Vagina (tissue), 2 donors: ENCODE measurements around the gene MGAT5. TPM values are rescaled to one million over a fixed set of nuclear protein-coding genes. Genes with fewer than 3 reads are reported as not detected.

Source experiments
- DNase-seq, 2 donors: peaks; one replicate each; pipeline ENCODE4 v3.0.0-alpha.2; 2017; ENCODE audit errors: extremely low spot score in 2 of 2
- H3K27ac ChIP-seq: fragments of 200-600 bp; sonication (generic); one replicate; pipeline ENCODE4 v1.5.1; 2019
- H3K27me3 ChIP-seq: fragments of 200-600 bp; sonication (generic); one replicate; pipeline ENCODE4 v1.5.1; 2019
- H3K36me3 ChIP-seq, 2 donors: fragments of 200-600 bp; sonication (generic); one replicate each; pipeline ENCODE4 v1.5.1; 2017 to 2019
- H3K4me1 ChIP-seq: fragments of 200-600 bp; sonication (generic); one replicate; pipeline ENCODE4 v1.5.1; 2019
- H3K4me3 ChIP-seq, 2 donors: fragments of 200-600 bp; sonication (generic); 1 replicate in 1 of 2; 2 replicates in 1 of 2; pipeline ENCODE4 v1.5.1; 2016 to 2019
- H3K9me3 ChIP-seq: fragments of 200-600 bp; sonication (generic); one replicate; pipeline ENCODE4 v1.5.1; 2019
- POLR2A ChIP-seq, 2 donors: fragments of 450-650 bp; IDR thresholded peaks; one replicate each; pipeline ENCODE4 v1.6.1; 2017; ENCODE audit warnings: antibody characterized with exemption in 2 of 2, mild to moderate bottlenecking in 2 of 2, moderate library complexity in 2 of 2
- POLR2AphosphoS5 ChIP-seq, 2 donors: sonication (generic); formaldehyde crosslinking; IDR thresholded peaks; one replicate each; pipeline ENCODE4 v1.9.0; 2017; ENCODE audit warnings: antibody characterized with exemption in 2 of 2, mild to moderate bottlenecking in 2 of 2, low read depth in 1 of 2; ENCODE audit not compliant: insufficient read depth in 1 of 2
- intact Hi-C: fragments of 100-400 bp; cut with DNase I; formaldehyde crosslinking; loops from one replicate; pipeline ENCODE4 v1.15.1; 2023
- total RNA-seq: library from RNA; depleted of rRNA; stranded (reverse); fragments of >200 nt; gene quantifications from one replicate; pipeline ENCODE4 v1.2.3, GENCODE V29; 2016
- TF ChIP-seq, protein P1 (sequence below), 3 experiments: fragments of 450-650 bp in 2 of 3; fragments of 200-600 bp in 1 of 3; sonication (generic) in 1 of 3; IDR thresholded peaks; one replicate each; pipeline ENCODE4 v1.5.1; 2017 to 2019; ENCODE audit warnings: antibody characterized with exemption in 3 of 3, mild to moderate bottlenecking in 2 of 3, moderate library complexity in 2 of 3

Gene MGAT5
- total RNA-seq, 1 donor from 2014 or later: 16.7 TPM

DNA sequence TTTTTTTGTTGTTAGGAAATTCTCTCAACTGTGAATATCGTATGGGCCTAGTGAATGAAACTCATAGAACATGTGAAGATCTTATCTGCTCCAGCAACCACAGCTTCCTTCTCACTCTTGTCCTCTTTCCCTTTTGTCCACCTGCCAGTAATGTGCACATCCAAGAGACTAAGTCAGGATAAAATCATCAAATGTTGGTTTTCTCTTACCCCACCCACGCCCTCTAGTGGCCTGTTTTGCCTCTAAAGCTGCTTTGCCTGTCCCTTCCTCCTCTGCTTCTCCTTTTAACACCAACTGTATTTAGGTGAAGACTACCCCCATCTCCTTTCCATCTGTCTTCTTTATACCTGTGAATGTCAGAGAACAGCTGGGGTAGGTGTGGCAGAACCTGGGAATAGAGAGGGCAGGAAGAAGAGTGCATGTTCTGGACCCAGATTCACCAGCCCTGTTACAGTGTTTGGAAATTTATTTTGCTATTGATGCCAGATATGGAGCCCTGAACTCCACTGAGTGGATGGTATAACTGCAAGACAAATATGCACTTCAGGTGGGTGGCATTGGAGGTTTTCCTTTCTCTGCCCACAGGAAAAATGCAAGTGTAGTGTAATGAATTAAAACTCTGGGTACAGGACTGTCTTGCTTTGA lies 8.4 kb upstream of the MGAT5 start:
- Histone ChIP-seq H3K27ac (no peak overlapping the region), H3K36me3 (no peaks in the 10 kb centered on the region), H3K27me3 (no peaks in the 10 kb centered on the region), H3K4me1 (peaks cover 14% of the 10 kb centered on the region), H3K4me3 (no peak overlapping the region), H3K9me3 (no peaks in the 10 kb centered on the region)
- no peak for TF ChIP-seq POLR2A (IDR thresholded peaks at IDR 0.05)
- TF ChIP-seq, protein P1, sequence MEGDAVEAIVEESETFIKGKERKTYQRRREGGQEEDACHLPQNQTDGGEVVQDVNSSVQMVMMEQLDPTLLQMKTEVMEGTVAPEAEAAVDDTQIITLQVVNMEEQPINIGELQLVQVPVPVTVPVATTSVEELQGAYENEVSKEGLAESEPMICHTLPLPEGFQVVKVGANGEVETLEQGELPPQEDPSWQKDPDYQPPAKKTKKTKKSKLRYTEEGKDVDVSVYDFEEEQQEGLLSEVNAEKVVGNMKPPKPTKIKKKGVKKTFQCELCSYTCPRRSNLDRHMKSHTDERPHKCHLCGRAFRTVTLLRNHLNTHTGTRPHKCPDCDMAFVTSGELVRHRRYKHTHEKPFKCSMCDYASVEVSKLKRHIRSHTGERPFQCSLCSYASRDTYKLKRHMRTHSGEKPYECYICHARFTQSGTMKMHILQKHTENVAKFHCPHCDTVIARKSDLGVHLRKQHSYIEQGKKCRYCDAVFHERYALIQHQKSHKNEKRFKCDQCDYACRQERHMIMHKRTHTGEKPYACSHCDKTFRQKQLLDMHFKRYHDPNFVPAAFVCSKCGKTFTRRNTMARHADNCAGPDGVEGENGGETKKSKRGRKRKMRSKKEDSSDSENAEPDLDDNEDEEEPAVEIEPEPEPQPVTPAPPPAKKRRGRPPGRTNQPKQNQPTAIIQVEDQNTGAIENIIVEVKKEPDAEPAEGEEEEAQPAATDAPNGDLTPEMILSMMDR (IDR thresholded peaks at IDR 0.05): peak in 2 of 3 experiments; percentile 5 to 43
- DNase-seq: no peak
- intact Hi-C loops: loop anchor here (5.0 kb wide), 1 partner anchor 128 kb away; no protein-coding TSS in a partner anchor

DNA sequence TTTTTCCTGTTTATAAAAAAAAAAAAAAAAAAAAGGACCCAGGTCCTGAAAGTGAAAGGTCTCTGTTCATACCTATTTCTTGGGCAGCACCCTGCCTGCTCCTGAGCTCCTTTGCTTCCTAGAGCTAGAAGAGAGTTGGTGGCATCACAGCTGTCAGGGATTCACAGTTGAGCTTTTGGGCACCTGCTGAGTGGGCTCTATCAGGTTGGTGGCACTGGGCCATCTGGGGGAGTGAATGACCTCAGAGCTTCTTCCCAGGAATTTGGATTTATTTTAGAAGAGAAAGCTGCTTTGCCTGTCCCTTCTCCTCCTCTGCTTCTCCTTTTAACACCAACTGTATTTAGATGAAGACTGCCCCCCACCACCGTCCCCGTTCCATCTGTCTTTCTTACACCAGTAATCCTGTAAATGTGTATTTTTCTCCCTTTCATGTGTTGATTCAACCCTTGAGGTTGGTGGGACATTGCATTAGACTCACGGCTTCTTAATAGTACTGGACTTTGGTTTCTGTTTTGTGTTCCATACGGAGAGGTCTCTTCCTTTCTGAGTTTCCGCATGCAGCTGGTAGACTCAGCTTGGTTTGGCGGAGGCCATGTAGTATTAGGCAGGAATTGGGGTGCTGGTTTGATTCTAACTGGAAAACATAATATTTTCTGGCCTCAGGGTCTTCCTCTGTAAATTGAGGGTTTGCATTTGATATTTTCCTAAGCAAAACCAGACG lies 7.6 kb upstream of the MGAT5 start:
- no peaks in the 10 kb centered on the region for H3K27me3 ChIP-seq
- no peaks in the 10 kb centered on the region for H3K9me3 ChIP-seq
- no peaks in the 10 kb centered on the region for H3K36me3 ChIP-seq
- no peak overlapping the region for H3K27ac ChIP-seq
- TF ChIP-seq POLR2AphosphoS5 (IDR thresholded peaks at IDR 0.05; ENCODE audit: insufficient read depth in 1 of 2, low read depth in 1 of 2) (no peak), POLR2A (IDR thresholded peaks at IDR 0.05) (no peak)
- TF ChIP-seq, protein P1 (IDR thresholded peaks at IDR 0.05): no peak
- peaks cover 14% of the 10 kb centered on the region for H3K4me1 ChIP-seq
- intact Hi-C loops: loop anchor here (5.0 kb wide), 1 partner anchor 129 kb away; no protein-coding TSS in a partner anchor
- H3K4me3 ChIP-seq: no peak overlapping the region
- no peak for DNase-seq

DNA sequence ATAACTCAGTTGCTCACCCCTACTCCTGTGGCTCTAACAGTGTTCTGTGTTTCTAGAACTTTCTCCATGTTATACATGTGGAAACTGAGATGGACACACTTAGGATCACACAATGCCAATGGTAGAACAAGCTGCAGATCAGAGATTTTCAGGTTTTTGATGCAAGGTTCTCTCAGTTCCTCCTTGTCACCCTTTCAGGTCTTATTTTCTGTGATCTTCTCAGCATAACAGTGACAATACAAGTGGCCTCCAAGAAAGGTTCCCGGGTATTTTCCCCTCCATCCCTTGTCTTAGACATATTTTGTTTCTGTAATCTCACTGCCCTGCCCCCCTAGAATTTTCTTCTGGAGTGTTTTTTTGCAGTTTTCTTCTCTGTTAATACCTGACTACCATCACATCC lies 6.2 kb upstream of the MGAT5 start:
- H3K4me3 ChIP-seq: no peak overlapping the region
- peaks cover 14% of the 10 kb centered on the region for H3K4me1 ChIP-seq
- no peaks in the 10 kb centered on the region for H3K27me3 ChIP-seq
- TF ChIP-seq POLR2A (IDR thresholded peaks at IDR 0.05): no peak
- TF ChIP-seq, protein P1 (IDR thresholded peaks at IDR 0.05): no peak
- DNase-seq: no peak
- H3K36me3 ChIP-seq: no peaks in the 10 kb centered on the region
- intact Hi-C loops: loop anchor here (5.0 kb wide), 1 partner anchor 130 kb away; no protein-coding TSS in a partner anchor
- no peak overlapping the region for H3K27ac ChIP-seq
- H3K9me3 ChIP-seq: no peaks in the 10 kb centered on the region

DNA sequence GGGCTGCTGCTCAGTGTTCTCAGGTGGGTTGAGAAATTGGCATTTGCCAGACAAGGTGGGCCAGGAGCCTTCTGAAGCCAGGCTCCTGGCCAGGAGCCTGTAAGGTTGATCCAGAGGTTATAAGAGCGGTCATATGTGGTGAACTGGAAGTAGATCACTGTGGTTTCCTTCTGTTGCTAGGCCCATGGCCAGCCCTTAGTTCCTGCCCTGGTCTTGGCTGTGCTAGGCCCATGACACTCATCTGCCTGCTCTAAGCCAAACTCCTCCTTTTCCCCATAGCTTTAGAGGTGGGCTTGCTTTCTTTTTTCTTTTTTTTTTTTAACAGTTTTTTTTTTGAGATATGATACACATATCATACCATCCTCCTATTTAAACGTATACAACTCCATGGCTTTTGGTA lies 5.0 kb upstream of the MGAT5 start:
- H3K4me1 ChIP-seq: peaks cover 21% of the 10 kb centered on the region

DNA sequence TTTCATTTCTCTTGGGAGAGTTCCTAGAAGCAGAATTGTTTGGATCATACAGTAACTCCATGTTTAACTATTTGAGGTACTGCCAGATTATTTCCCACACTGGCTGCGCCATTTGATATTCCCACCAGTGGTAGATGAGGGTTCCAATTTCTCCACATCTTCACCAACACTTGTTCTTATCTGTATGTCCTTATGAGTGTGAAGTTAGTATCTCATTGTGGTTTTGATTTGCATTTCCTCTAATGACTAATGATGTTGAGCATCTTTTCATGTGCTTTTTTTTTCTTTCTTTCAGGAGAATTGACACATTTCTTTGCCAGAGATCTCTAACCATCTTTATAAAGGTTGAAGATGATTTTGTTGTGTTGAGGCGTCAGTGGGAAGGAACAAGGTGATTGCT lies 4.1 kb upstream of the MGAT5 start:
- H3K36me3 ChIP-seq: no peaks in the 10 kb centered on the region
- DNase-seq: no peak
- H3K27ac ChIP-seq: no peak overlapping the region
- no peaks in the 10 kb centered on the region for H3K9me3 ChIP-seq
- TF ChIP-seq POLR2AphosphoS5 (IDR thresholded peaks at IDR 0.05; ENCODE audit: insufficient read depth in 1 of 2, low read depth in 1 of 2) (no peak), POLR2A (IDR thresholded peaks at IDR 0.05) (no peak)
- TF ChIP-seq, protein P1 (IDR thresholded peaks at IDR 0.05): no peak
- no peak overlapping the region for H3K4me3 ChIP-seq
- intact Hi-C loops: loop anchor here (5.0 kb wide), 1 partner anchor 132 kb away; no protein-coding TSS in a partner anchor
- no peaks in the 10 kb centered on the region for H3K27me3 ChIP-seq
- peaks cover 21% of the 10 kb centered on the region for H3K4me1 ChIP-seq

More for the DNA sequence above, 5.0 kb upstream of the MGAT5 start:
- no peak for TF ChIP-seq POLR2AphosphoS5 (IDR thresholded peaks at IDR 0.05; ENCODE audit: insufficient read depth in 1 of 2, low read depth in 1 of 2)
- Histone ChIP-seq H3K36me3 (no peaks in the 10 kb centered on the region), H3K27ac (no peak overlapping the region), H3K9me3 (no peaks in the 10 kb centered on the region), H3K27me3 (no peaks in the 10 kb centered on the region), H3K4me3 (no peak overlapping the region)
- intact Hi-C loops: loop anchor here (5.0 kb wide), 1 partner anchor 132 kb away; no protein-coding TSS in a partner anchor
- DNase-seq: no peak
